ENCODE results near the gene CRYBG1.
"Not testable (repeated sequence)": the region's sequence is repeated elsewhere in the genome, so short reads cannot be mapped to it uniquely, and the experiment has no call there.

Gene CRYBG1

GRCh38 chr6:106513808-106514582 is 153.5 kb downstream of the CRYBG1 start:
- H3K9ac ChIP-seq (ENCODE audit: low read depth, low read length, poor library complexity, severe bottlenecking) = peak overlapping the region; percentile 93
- H3K27me3 ChIP-seq (ENCODE audit: insufficient read depth, low read length, poor library complexity, severe bottlenecking) = no peaks in the 10 kb centered on the region

DNA sequence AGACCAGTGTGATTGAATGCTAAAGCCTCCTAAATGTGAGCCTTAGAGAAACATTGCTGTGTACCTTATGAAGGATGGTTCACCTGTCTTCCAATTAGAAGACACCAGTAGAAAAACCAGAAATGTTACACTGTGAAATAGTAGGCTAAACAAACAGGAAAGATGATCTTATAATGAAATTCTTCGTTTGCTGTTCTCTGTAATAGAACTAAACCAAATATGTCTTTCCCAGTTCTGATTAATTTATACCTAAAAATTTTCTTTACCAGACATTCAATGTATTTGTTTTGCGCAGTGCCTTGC is 154.0 kb downstream of the CRYBG1 start:
- peaks cover 11% of the 10 kb centered on the region for H4K20me1 ChIP-seq (ENCODE audit: insufficient read depth, low read length, poor library complexity, severe bottlenecking)
- peak overlapping the region; percentile 82 for H3K4me3 ChIP-seq (ENCODE audit: low read length, poor library complexity, severe bottlenecking)
- no peaks in the 10 kb centered on the region for H3K9me2 ChIP-seq (replicated peaks; ENCODE audit: low read depth, low read length)
- H3K9me3 ChIP-seq (ENCODE audit: insufficient read depth, low read depth, low read length) = no peaks in the 10 kb centered on the region
- peak overlapping the region; percentile 98 for H3K4me2 ChIP-seq (ENCODE audit: low read depth, low read length, poor library complexity, severe bottlenecking)
- H3K36me3 ChIP-seq (ENCODE audit: insufficient read depth, low read length) = no peaks in the 10 kb centered on the region
- no peak overlapping the region for H2AFZ ChIP-seq (ENCODE audit: low read length)
- TF ChIP-seq, protein P1, sequence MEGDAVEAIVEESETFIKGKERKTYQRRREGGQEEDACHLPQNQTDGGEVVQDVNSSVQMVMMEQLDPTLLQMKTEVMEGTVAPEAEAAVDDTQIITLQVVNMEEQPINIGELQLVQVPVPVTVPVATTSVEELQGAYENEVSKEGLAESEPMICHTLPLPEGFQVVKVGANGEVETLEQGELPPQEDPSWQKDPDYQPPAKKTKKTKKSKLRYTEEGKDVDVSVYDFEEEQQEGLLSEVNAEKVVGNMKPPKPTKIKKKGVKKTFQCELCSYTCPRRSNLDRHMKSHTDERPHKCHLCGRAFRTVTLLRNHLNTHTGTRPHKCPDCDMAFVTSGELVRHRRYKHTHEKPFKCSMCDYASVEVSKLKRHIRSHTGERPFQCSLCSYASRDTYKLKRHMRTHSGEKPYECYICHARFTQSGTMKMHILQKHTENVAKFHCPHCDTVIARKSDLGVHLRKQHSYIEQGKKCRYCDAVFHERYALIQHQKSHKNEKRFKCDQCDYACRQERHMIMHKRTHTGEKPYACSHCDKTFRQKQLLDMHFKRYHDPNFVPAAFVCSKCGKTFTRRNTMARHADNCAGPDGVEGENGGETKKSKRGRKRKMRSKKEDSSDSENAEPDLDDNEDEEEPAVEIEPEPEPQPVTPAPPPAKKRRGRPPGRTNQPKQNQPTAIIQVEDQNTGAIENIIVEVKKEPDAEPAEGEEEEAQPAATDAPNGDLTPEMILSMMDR (conservative IDR thresholded peaks at IDR 0.05; ENCODE audit: low read length) = no peak
- no peak for TF ChIP-seq EZH2phosphoT487 (IDR thresholded peaks at IDR 0.05; ENCODE audit: borderline replicate concordance)
- no peak overlapping the region for H3K9ac ChIP-seq (ENCODE audit: low read depth, low read length, poor library complexity, severe bottlenecking)
- H3F3A ChIP-seq (ENCODE audit: low read depth) = peaks cover 15% of the 10 kb centered on the region
- H3K27me3 ChIP-seq (ENCODE audit: insufficient read depth, low read length, poor library complexity, severe bottlenecking) = no peaks in the 10 kb centered on the region
- H3K79me2 ChIP-seq (ENCODE audit: insufficient read depth, low read length) = peaks cover 36% of the 10 kb centered on the region
- peaks cover 68% of the 10 kb centered on the region for H3K4me1 ChIP-seq (ENCODE audit: insufficient read depth, low read length, poor library complexity, severe bottlenecking)

More at GRCh38 chr6:106513808-106514582, 153.5 kb downstream of the CRYBG1 start:
- Histone ChIP-seq H3K36me3 (ENCODE audit: insufficient read depth, low read length) (no peaks in the 10 kb centered on the region), H3K79me2 (ENCODE audit: insufficient read depth, low read length) (peaks cover 36% of the 10 kb centered on the region), H3K4me1 (ENCODE audit: insufficient read depth, low read length, poor library complexity, severe bottlenecking) (peaks cover 66% of the 10 kb centered on the region), H3K4me2 (ENCODE audit: low read depth, low read length, poor library complexity, severe bottlenecking) (peak overlapping the region; percentile 98), H3K9me2 (replicated peaks; ENCODE audit: low read depth, low read length) (no peaks in the 10 kb centered on the region), H3K4me3 (ENCODE audit: low read length, poor library complexity, severe bottlenecking) (peak overlapping the region; percentile 82), H3K9me3 (ENCODE audit: insufficient read depth, low read depth, low read length) (no peaks in the 10 kb centered on the region), H2AFZ (ENCODE audit: low read length) (no peak overlapping the region; the same call in 1 of the 2 replicates), H3F3A (ENCODE audit: low read depth) (peaks cover 10% of the 10 kb centered on the region), H4K20me1 (ENCODE audit: insufficient read depth, low read length, poor library complexity, severe bottlenecking) (peaks cover 11% of the 10 kb centered on the region)
- peak; percentile 42; the same call in 1 of the 2 replicates for TF ChIP-seq EZH2phosphoT487 (IDR thresholded peaks at IDR 0.05; ENCODE audit: borderline replicate concordance)
- TF ChIP-seq, protein P1 (conservative IDR thresholded peaks at IDR 0.05; ENCODE audit: low read length) = no peak

GRCh38 chr6:106515582-106515981 is 155.1 kb downstream of the CRYBG1 start:
- H3K9me2 ChIP-seq (replicated peaks; ENCODE audit: low read depth, low read length); H3K27me3 ChIP-seq (ENCODE audit: insufficient read depth, low read length, poor library complexity, severe bottlenecking); H2AFZ ChIP-seq (ENCODE audit: low read length); H3K9me3 ChIP-seq (ENCODE audit: insufficient read depth, low read depth, low read length); H3K36me3 ChIP-seq (ENCODE audit: insufficient read depth, low read length); H3K9ac ChIP-seq (ENCODE audit: low read depth, low read length, poor library complexity, severe bottlenecking): not testable (repeated sequence)
- Histone ChIP-seq H3K4me1 (ENCODE audit: insufficient read depth, low read length, poor library complexity, severe bottlenecking) (peaks cover 72% of the 10 kb centered on the region), H4K20me1 (ENCODE audit: insufficient read depth, low read length, poor library complexity, severe bottlenecking) (peaks cover 11% of the 10 kb centered on the region), H3K4me3 (ENCODE audit: low read length, poor library complexity, severe bottlenecking) (peak overlapping the region; percentile 82), H3K79me2 (ENCODE audit: insufficient read depth, low read length) (peaks cover 36% of the 10 kb centered on the region), H3F3A (ENCODE audit: low read depth) (peaks cover 21% of the 10 kb centered on the region), H3K4me2 (ENCODE audit: low read depth, low read length, poor library complexity, severe bottlenecking) (peak overlapping the region; percentile 98)

DNA sequence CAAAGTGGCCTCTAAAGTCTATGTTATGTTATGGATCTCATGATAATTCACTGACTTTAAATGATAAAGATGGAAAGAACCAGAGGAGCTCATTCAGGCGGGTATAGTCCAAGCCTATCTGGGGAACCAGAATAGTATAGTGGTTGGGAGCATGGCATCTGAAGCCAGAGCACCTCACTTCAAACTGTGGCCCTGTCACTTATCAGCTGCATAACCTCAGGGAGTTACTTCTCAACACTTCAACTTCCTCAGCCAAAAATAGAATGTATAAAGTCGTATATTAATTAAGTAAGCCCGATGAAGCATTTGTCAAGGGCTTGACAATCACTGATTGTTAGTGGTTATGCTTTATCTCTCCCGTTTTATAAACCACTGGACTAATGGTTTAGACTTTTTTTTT is 156.1 kb downstream of the CRYBG1 start:
- no peaks in the 10 kb centered on the region for H3K36me3 ChIP-seq (ENCODE audit: insufficient read depth, low read length)
- TF ChIP-seq EZH2phosphoT487 (IDR thresholded peaks at IDR 0.05; ENCODE audit: borderline replicate concordance) = no peak
- TF ChIP-seq, protein P1 (conservative IDR thresholded peaks at IDR 0.05; ENCODE audit: low read length) = no peak
- no peaks in the 10 kb centered on the region for H3K9me2 ChIP-seq (replicated peaks; ENCODE audit: low read depth, low read length)
- H3K9ac ChIP-seq (ENCODE audit: low read depth, low read length, poor library complexity, severe bottlenecking) = peak overlapping the region; percentile 13
- H4K20me1 ChIP-seq (ENCODE audit: insufficient read depth, low read length, poor library complexity, severe bottlenecking) = peaks cover 11% of the 10 kb centered on the region
- no peak overlapping the region for H2AFZ ChIP-seq (ENCODE audit: low read length)
- no peaks in the 10 kb centered on the region for H3K27me3 ChIP-seq (ENCODE audit: insufficient read depth, low read length, poor library complexity, severe bottlenecking)
- H3K79me2 ChIP-seq (ENCODE audit: insufficient read depth, low read length) = peaks cover 42% of the 10 kb centered on the region
- H3F3A ChIP-seq (ENCODE audit: low read depth) = peaks cover 24% of the 10 kb centered on the region
- H3K9me3 ChIP-seq (ENCODE audit: insufficient read depth, low read depth, low read length) = no peaks in the 10 kb centered on the region
- peaks cover 73% of the 10 kb centered on the region for H3K4me1 ChIP-seq (ENCODE audit: insufficient read depth, low read length, poor library complexity, severe bottlenecking)
- H3K4me2 ChIP-seq (ENCODE audit: low read depth, low read length, poor library complexity, severe bottlenecking) = peak overlapping the region; percentile 60
- peak overlapping the region; percentile 25 for H3K4me3 ChIP-seq (ENCODE audit: low read length, poor library complexity, severe bottlenecking)

Data from Loucy (cell line).